Activated T-helper 2 cell treated with anti-CD3 and anti-CD28 coated beads, Interferon-gamma antibody, Interleukin-2, Interleukin-4, amounts not matched to agents 10 μg/mL and 5 μg/mL and 100 μg/mL, durations not matched to agents 14 hours and 24 hours and 36 hours (primary cell): ENCODE data around the gene TSPAN3. TPM values are rescaled to one million over a fixed set of nuclear protein-coding genes. Genes with fewer than 3 reads are reported as not detected.

Experiments used
- DNase-seq: peaks from one replicate; pipeline ENCODE4 v3.0.0; 2021; ENCODE audit warnings: low spot score
- H3K27ac Mint-ChIP-seq: one replicate; pipeline ENCODE4 v1.8.0; 2021; ENCODE audit warnings: mixed read lengths
- H3K27me3 Mint-ChIP-seq: one replicate; pipeline ENCODE4 v1.8.0; 2021; ENCODE audit warnings: low read depth, mixed read lengths
- H3K36me3 Mint-ChIP-seq: one replicate; pipeline ENCODE4 v1.8.0; 2021; ENCODE audit warnings: low read depth, mixed read lengths
- H3K4me1 Mint-ChIP-seq: one replicate; pipeline ENCODE4 v1.8.0; 2021; ENCODE audit warnings: low read depth, mixed read lengths
- H3K4me3 Mint-ChIP-seq: one replicate; pipeline ENCODE4 v1.8.0; 2021; ENCODE audit warnings: low read depth, mild to moderate bottlenecking, moderate library complexity, mixed read lengths
- H3K9me3 Mint-ChIP-seq: one replicate; pipeline ENCODE4 v1.8.0; 2021; ENCODE audit warnings: mixed read lengths
- intact Hi-C: fragments of 100-400 bp; cut with micrococcal nuclease; formaldehyde crosslinking; loops from one replicate; pipeline ENCODE4 v1.15.1; 2023
- total RNA-seq: library from RNA; stranded (reverse); gene quantifications from 2 replicates; pipeline ENCODE4 v1.2.3, GENCODE V29; 2022

Gene TSPAN3
- total RNA-seq, 1 donor from 2014 or later = 40.1 TPM

- Mint-ChIP-seq H3K4me3 (no peak overlapping the region), H3K9me3 (no peaks in the 10 kb centered on the region), H3K27ac (no peak overlapping the region), H3K4me1 (peaks cover 26% of the 10 kb centered on the region), H3K27me3 (no peaks in the 10 kb centered on the region), H3K36me3 (no peaks in the 10 kb centered on the region)
- intact Hi-C loops = no loop called here
- DNase-seq = no peak
Measured at GRCh38 chr15:77059786-77060361, 11.0 kb downstream of the TSPAN3 start.

- Mint-ChIP-seq H3K27me3 (no peaks in the 10 kb centered on the region), H3K4me1 (peaks cover 24% of the 10 kb centered on the region), H3K9me3 (no peaks in the 10 kb centered on the region), H3K27ac (no peak overlapping the region), H3K36me3 (no peaks in the 10 kb centered on the region), H3K4me3 (no peak overlapping the region)
- intact Hi-C loops = no loop called here
- no peak for DNase-seq
Measured at GRCh38 chr15:77058468-77058867, 12.4 kb downstream of the TSPAN3 start.

GRCh38 chr15:77057685-77058084 lies 13.2 kb downstream of the TSPAN3 start:
- DNase-seq = no peak
- Mint-ChIP-seq H3K9me3 (no peaks in the 10 kb centered on the region), H3K27me3 (no peaks in the 10 kb centered on the region), H3K4me1 (peaks cover 23% of the 10 kb centered on the region), H3K36me3 (peaks cover under 1% of the 10 kb centered on the region), H3K4me3 (no peak overlapping the region), H3K27ac (no peak overlapping the region)
- intact Hi-C loops = no loop called here

GRCh38 chr15:77057072-77057471 lies 13.8 kb downstream of the TSPAN3 start:
- Mint-ChIP-seq H3K27me3 (no peaks in the 10 kb centered on the region), H3K27ac (no peak overlapping the region), H3K4me1 (peaks cover 27% of the 10 kb centered on the region), H3K9me3 (no peaks in the 10 kb centered on the region), H3K4me3 (no peak overlapping the region), H3K36me3 (peaks cover 6% of the 10 kb centered on the region)
- intact Hi-C loops = no loop called here
- no peak for DNase-seq

- Mint-ChIP-seq H3K27ac (no peak overlapping the region), H3K4me1 (peaks cover 14% of the 10 kb centered on the region), H3K4me3 (no peak overlapping the region), H3K27me3 (no peaks in the 10 kb centered on the region), H3K9me3 (no peaks in the 10 kb centered on the region), H3K36me3 (peaks cover 15% of the 10 kb centered on the region)
- DNase-seq = no peak
- intact Hi-C loops = no loop called here
Measured at GRCh38 chr15:77053709-77054108, 17.2 kb downstream of the TSPAN3 start.

GRCh38 chr15:77052556-77052955 lies 18.4 kb downstream of the TSPAN3 start:
- Mint-ChIP-seq H3K4me1 (peaks cover 8% of the 10 kb centered on the region), H3K36me3 (peaks cover 20% of the 10 kb centered on the region), H3K9me3 (no peaks in the 10 kb centered on the region), H3K27ac (no peak overlapping the region), H3K4me3 (no peak overlapping the region), H3K27me3 (no peaks in the 10 kb centered on the region)
- no peak for DNase-seq
- intact Hi-C loops = no loop called here

- no peak for DNase-seq
- no peak overlapping the region for H3K27ac Mint-ChIP-seq
- peaks cover 45% of the 10 kb centered on the region for H3K36me3 Mint-ChIP-seq
Measured at GRCh38 chr15:77048135-77048876, 22.6 kb downstream of the TSPAN3 start.

GRCh38 chr15:77046704-77047412 lies 24.1 kb downstream of the TSPAN3 start:
- intact Hi-C loops = no loop called here
- Mint-ChIP-seq H3K4me1 (no peaks in the 10 kb centered on the region), H3K36me3 (peaks cover 40% of the 10 kb centered on the region), H3K27ac (no peak overlapping the region), H3K27me3 (no peaks in the 10 kb centered on the region), H3K4me3 (no peak overlapping the region), H3K9me3 (no peaks in the 10 kb centered on the region)
- DNase-seq = no peak

More at GRCh38 chr15:77048135-77048876, 22.6 kb downstream of the TSPAN3 start:
- Mint-ChIP-seq H3K4me3 (no peak overlapping the region), H3K9me3 (no peaks in the 10 kb centered on the region), H3K27me3 (no peaks in the 10 kb centered on the region), H3K4me1 (peaks cover 4% of the 10 kb centered on the region)
- intact Hi-C loops = no loop called here

- H3K9me3 Mint-ChIP-seq = no peaks in the 10 kb centered on the region
- no peaks in the 10 kb centered on the region for H3K4me1 Mint-ChIP-seq
- H3K36me3 Mint-ChIP-seq = peaks cover 37% of the 10 kb centered on the region
- intact Hi-C loops = no loop called here
- H3K27ac Mint-ChIP-seq = no peak overlapping the region
- no peak for DNase-seq
- no peaks in the 10 kb centered on the region for H3K27me3 Mint-ChIP-seq
- no peak overlapping the region for H3K4me3 Mint-ChIP-seq
Measured at GRCh38 chr15:77045985-77046384, 24.9 kb downstream of the TSPAN3 start.

GRCh38 chr15:77044228-77045042 lies 26.5 kb downstream of the TSPAN3 start:
- H3K27ac Mint-ChIP-seq = no peak overlapping the region
- no peak for DNase-seq
- no peak overlapping the region for H3K4me3 Mint-ChIP-seq
- peaks cover 45% of the 10 kb centered on the region for H3K36me3 Mint-ChIP-seq
- H3K9me3 Mint-ChIP-seq = no peaks in the 10 kb centered on the region
- intact Hi-C loops = no loop called here
- H3K27me3 Mint-ChIP-seq = no peaks in the 10 kb centered on the region
- H3K4me1 Mint-ChIP-seq = peaks cover 3% of the 10 kb centered on the region

- H3K4me1 Mint-ChIP-seq = peaks cover 7% of the 10 kb centered on the region
Measured at GRCh38 chr15:77042955-77043920, 27.7 kb downstream of the TSPAN3 start.

More at GRCh38 chr15:77042955-77043920, 27.7 kb downstream of the TSPAN3 start:
- no peak overlapping the region for H3K4me3 Mint-ChIP-seq
- H3K9me3 Mint-ChIP-seq = no peaks in the 10 kb centered on the region
- no peak for DNase-seq
- no peaks in the 10 kb centered on the region for H3K27me3 Mint-ChIP-seq
- intact Hi-C loops = no loop called here
- H3K27ac Mint-ChIP-seq = no peak overlapping the region
- H3K36me3 Mint-ChIP-seq = peaks cover 52% of the 10 kb centered on the region
